G401 (cell line): Measurements from ENCODE around the gene SPATA3. TPM values are rescaled to one million over a fixed set of nuclear protein-coding genes. Genes with fewer than 3 reads are reported as not detected.
"Not testable (repeated sequence)": the region's sequence is repeated elsewhere in the genome, so short reads cannot be mapped to it uniquely, and the experiment has no call there.

Experiments
- DNase-seq: peaks from one replicate; pipeline ENCODE4 v3.0.0-alpha.2; 2015; ENCODE audit warnings: low spot score
- in situ Hi-C: cut with HindIII; loops from 2 replicates; pipeline ENCODE4 v1.10.0; 2016; ENCODE audit warnings: low sequenced_read_pairs, mixed read lengths
- total RNA-seq: library from RNA; depleted of rRNA; stranded (reverse); fragments of >200 nt; shearing (Covaris generic); gene quantifications from 2 replicates; pipeline ENCODE4 v1.2.3, GENCODE V29; 2014

SPATA3 gene
- total RNA-seq, 1 experiment from 2014 or later, result not detected

DNA sequence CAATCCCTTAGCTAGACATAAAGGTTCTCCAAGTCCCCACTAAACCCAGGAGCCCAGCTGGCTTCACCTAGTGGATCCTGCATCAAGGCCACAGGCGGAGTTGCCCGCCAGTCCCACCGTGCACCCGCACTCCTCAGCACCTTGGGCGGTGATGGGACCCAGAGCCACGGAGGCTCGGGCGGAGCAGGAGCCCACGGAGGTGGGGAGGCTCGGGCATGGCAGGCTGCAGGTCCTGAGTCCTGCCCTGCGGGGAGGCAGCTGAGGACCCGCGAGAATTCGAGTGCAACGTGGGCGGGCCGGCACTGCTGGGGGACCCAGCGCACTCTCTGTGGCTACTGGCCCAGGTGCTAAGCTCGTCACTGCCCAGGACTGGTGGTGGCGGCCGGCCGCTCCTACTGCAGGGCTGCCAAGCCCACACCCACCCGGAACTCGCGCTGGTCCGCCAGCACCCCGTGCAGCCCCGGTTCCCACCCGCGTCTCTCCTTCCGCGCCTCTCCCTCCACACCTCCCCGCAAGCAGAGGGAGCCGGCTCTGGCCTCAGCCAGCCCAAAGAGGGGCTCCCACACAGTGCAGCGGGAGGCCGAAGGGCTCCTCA, 31.7 kb upstream of the SPATA3 start:
- in situ Hi-C loops, result no loop called here
- DNase-seq, result no peak

DNA sequence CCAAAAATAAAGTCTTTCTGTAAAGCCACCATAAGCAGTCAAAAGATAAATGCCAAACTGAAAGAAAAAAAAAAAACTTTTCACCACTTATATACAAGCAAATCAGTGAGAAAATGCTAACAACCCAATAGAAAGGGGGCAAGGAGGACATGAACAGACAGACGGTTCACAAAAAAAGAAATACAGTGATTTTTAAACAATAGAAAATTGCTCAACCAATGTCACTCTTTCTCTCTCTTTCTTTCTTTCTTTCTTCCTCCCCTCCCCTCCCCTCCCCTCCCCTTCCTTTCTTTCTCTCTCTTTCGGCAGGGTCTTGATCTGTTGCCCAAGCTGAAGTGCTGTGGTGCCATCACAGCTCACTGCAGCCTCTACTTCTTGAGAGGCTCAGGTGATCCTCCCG, 28.8 kb upstream of the SPATA3 start:
- in situ Hi-C loops, result no loop called here
- no peak for DNase-seq

- DNase-seq, in situ Hi-C loops: not testable (repeated sequence)
These were observed 27.6 kb upstream of the SPATA3 start for GRCh38 chr2:230968314-230968713.

DNA sequence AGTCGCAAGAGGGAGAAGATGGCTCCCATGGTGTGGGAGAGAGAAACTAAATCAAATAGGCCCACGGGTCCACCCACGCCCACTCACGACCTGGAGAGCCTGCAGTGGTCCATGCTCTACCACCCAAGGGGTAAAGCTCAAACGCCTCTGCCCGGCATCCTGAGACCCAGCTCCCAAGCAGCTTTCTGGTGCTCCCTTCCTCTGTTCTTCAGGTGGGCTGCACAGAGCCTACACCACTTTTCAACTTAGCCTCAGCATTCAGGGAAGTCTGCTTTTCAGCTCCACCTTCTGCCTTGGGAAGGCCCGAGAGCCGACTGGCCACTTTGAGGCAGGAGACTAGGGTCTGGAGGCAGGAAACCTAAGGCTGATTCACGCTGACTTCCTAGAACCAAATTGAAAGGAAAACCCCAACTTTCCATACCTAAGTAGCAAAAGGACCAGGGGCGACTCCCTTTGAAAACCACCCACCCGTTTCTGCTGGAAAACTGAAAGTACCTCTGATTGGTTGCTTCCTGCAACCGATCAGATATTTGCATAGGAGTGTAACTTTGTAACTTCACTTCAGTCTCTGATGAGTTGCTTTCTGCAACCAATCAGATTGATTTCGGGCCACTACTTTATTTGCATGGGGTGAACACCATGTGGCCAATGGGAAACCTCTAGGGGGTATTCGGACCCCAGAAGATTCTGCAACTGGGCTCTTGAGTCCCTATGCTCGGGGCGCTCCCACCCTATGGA, 26.8 kb upstream of the SPATA3 start:
- in situ Hi-C loops, result no loop called here
- DNase-seq, result no peak

GRCh38 chr2:230969659-230970015, 26.3 kb upstream of the SPATA3 start:
- in situ Hi-C loops, result no loop called here
- no peak for DNase-seq

DNA sequence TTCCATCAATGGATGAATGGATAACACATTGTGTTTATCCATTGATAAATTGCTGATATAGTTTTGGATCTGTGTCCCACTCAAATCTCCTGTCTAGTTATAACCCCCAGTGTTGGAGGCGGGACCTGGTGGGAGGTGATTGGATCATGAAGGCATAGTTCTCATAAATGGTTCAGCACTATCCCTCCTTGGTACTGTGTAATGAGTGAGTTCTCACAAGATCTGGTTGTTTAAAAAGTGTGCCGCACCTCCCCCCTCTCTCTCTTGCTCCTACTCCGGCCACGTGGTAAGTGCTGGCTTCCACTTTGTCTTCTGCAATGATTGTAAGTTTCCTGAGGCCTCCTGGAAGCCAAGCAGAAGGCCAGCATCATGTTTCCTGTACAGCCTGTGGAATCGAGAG, 23.9 kb upstream of the SPATA3 start:
- DNase-seq, result no peak
- in situ Hi-C loops, result no loop called here

GRCh38 chr2:230974096-230974913, 21.6 kb upstream of the SPATA3 start:
- in situ Hi-C loops, result no loop called here
- DNase-seq, result no peak

GRCh38 chr2:230975927-230976326, 20.0 kb upstream of the SPATA3 start:
- DNase-seq, result no peak
- in situ Hi-C loops, result no loop called here

DNA sequence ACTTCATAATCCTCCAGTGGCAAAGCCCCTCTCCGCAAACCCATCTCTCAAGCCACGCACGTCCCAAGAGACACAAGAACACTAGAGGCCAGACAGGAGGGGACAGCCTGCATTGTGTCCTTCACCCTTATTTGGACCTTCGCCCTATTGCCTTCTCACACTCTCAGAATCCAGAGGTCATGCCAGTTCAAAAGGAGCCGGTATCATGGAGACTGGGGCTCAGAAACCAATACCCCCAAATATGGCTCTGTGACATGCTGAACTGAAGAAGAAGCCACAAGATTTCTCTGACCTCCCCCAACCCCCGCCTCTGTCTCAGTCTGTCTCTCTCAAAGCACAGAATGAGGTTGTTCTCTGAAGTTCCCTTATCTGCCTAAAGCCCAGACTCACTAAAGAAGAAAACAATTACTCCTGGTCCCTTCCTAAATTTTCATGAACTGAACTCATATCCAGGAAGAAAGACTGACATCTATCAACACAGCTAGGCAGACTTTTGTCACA, 19.2 kb upstream of the SPATA3 start:
- in situ Hi-C loops, result no loop called here

GRCh38 chr2:230980468-230980867, 15.5 kb upstream of the SPATA3 start:
- DNase-seq, result no peak
- in situ Hi-C loops, result no loop called here

More for the DNA sequence above, 19.2 kb upstream of the SPATA3 start:
- DNase-seq, result no peak

GRCh38 chr2:230981704-230982103, 14.2 kb upstream of the SPATA3 start:
- no peak for DNase-seq
- in situ Hi-C loops, result no loop called here

- no peak for DNase-seq
- in situ Hi-C loops, result no loop called here
These were observed 13.8 kb upstream of the SPATA3 start for GRCh38 chr2:230982126-230982525.

DNA sequence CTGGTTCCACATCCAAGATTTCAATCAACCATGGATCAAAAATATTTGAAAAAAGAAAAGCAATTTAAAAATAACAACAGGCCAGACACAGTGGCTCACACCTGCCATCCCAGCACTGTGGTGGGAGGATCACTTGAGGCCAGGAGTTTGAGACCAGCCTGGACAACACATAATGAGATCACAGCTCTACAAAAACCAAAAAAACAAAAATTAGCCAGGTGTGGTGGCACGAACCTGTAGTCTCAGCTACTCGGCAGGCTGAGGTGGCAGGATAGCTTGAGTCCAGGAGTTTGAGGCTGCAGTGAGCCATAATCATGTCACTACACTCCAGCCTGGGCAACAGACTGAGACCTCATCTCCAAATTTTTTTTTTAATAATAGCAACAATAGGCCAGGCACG, 13.4 kb upstream of the SPATA3 start:
- in situ Hi-C loops, result no loop called here
- DNase-seq, result no peak

DNA sequence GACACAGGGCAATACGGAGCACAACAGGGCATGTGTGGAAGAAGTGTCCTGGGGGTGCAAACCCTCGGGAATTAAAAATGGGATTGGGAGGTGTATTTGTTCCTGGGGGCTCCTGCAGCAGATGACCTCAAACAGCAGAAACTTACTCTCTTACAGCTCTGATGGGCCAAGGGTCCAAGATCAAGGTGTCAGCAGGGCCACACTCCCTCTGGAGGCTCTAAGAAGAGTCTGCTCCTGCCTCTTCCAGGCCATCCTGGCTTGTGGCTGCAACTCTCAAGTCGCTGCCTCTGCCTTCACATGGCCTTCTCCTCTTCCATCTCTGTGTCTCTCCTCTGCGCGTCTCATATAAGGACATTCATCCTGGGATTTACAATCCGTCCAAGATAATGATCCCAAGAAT, 12.4 kb upstream of the SPATA3 start:
- in situ Hi-C loops, result no loop called here
- no peak for DNase-seq

DNA sequence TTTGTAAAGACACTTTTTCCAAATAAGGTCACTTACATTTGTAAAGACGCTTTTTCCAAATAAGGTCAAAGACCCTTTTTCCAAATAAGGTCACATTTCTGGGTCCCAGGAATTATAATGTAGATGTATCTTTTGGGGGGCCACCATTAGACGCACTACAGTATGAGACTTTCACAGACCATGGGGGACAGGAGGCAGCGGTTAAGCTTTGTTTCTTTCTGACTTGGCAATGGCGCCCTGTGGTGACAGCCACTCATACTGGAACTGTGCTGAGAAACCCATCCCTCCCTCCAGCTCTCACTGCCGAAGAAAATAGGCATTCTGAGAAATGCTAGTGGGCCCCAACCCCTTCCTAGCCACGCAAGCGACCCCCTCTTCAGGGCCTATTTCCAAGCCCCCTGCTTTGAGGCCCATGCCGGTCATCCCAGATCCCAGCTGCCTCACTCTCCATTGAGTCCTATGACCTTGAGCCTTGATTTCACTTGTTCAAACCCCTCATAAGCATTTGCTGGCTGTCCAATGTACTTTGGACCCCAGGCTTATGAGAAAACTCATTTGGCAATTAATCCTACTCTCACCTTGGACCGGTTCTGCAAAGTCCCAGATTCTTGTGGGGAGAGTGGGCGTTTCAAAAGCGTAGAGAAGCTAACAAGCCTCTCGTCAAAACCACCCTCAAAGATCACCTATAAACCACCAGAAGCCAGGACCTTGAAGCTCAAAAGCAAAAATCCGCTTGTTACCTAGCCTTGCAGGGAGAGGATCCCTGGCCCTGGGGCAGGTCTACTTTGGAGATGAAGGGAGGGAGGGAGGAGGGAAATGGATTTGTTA, 11.3 kb upstream of the SPATA3 start:
- in situ Hi-C loops, result no loop called here
- DNase-seq, result no peak

DNA sequence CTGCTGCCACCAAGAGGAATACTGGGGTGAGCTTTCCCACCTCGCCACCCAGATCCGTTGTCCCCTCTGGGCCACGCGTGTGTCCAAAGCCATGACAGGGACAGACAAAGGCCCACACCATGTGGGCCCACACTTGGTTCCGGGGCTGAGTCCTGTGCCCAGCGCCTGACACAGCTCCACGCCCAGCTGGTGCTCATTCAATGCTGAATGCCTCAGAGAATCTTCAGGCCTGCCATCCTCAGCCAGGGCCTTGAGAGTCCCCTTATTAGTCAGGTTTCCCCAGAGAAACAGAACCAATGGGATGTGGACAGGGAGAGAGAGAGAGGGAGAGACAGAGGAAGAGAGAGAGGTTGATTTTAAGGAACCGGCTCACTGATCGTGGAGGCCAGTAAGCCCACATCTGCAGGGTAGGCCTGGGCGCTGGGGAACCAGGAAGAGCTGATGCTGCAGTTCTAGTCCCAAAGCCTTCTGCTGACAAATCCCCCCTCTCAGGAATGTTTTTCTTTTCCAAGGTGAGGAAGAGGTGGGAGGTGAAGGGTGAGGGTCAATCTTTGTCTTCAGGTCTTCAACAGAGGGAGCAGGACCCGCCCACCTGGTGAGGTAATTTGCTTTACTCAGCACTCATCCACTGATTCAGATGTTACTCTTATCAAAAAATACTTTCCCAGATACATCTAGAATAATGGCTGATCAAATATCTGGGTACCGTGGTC, 10.2 kb upstream of the SPATA3 start:
- DNase-seq, result no peak
- in situ Hi-C loops, result no loop called here

DNA sequence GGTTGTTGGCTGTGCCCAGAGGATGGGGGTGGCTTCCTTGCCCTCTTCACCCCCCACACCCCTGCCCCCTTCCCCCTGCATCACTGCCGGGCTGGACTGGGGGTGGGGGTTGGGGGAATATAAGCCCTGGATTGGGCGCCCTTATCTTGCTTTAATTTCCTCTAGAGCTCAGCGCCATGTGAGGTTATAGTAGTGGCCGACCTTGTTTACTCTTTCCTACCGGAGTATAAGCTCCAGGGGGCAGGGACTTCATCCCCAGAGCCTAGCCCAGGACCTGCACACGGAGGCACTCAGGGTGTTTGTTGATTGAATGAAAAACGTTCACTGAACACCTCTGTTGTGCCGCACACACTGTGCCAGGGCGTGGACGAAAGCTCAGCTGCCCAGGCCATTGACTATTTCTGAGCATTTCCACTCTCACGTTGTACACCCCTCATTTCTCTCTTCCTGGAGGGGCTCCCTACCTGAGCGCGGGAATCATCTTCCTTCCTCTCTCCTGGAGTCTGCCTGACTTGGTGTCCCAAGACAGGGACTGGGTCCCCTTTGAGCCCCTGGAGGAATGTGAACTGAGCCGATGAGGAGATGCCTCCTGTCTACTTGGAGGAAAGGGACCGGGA, 9.3 kb upstream of the SPATA3 start:
- in situ Hi-C loops, result no loop called here
- DNase-seq, result no peak
